ENCODE results near the gene TMEM248.

Gene TMEM248

DNA sequence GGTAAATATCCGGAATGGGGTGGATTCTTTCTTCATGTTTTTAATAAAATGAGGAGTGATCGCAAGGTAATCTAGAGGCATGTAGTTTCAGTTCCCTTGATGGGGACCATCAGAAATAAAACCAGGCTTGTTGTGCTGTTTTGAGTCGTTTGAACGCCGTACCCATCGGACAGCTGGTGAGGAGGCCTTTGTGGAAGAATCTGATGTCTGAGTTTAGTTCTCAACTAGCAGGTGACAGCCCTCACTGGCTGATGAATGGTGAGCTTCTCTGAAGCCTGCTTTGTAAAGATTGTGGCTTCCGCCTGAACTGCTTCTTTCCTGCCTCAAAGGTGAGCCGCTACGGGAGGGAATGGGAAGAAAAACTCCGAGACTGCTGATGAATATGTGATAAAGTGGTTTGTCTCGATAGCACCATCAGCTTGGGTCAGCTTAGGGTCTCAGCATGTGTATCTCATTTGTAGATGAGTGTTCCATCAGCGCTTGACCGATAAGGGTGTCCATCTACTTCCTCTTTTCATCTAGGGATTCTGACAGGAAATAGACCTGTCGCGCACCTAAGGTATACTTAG, 977 bp downstream of the TMEM248 start:
- FAIRE-seq (no peak), DNase-seq (ENCODE audit: insufficient read length, low spot score) (no peak)
- TF ChIP-seq, protein P1, sequence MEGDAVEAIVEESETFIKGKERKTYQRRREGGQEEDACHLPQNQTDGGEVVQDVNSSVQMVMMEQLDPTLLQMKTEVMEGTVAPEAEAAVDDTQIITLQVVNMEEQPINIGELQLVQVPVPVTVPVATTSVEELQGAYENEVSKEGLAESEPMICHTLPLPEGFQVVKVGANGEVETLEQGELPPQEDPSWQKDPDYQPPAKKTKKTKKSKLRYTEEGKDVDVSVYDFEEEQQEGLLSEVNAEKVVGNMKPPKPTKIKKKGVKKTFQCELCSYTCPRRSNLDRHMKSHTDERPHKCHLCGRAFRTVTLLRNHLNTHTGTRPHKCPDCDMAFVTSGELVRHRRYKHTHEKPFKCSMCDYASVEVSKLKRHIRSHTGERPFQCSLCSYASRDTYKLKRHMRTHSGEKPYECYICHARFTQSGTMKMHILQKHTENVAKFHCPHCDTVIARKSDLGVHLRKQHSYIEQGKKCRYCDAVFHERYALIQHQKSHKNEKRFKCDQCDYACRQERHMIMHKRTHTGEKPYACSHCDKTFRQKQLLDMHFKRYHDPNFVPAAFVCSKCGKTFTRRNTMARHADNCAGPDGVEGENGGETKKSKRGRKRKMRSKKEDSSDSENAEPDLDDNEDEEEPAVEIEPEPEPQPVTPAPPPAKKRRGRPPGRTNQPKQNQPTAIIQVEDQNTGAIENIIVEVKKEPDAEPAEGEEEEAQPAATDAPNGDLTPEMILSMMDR (IDR thresholded peaks at IDR 0.05; ENCODE audit: insufficient read depth, missing control alignments), result no peak

DNA sequence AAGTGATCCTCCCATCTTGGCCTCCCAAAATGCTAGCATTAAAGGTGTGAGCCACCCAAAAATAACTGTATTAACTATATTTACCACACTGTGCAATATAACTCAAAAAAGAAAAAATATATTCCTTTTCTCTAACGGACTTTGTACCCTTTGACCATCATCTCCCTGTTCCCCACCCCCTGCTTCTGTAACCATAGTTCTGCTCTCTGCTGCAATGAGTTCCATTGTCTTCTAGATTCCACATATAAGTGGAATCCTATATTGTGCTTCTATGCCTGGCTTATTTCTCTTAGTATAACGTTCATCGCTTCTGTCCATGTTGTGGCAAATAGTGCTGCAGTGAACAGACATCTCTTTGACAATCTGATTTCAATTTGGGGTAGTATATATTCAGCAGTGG, 4.2 kb downstream of the TMEM248 start:
- DNase-seq (ENCODE audit: insufficient read length, low spot score) (no peak), FAIRE-seq (no peak)
- TF ChIP-seq, protein P1 (IDR thresholded peaks at IDR 0.05; ENCODE audit: insufficient read depth, missing control alignments), result no peak

DNA sequence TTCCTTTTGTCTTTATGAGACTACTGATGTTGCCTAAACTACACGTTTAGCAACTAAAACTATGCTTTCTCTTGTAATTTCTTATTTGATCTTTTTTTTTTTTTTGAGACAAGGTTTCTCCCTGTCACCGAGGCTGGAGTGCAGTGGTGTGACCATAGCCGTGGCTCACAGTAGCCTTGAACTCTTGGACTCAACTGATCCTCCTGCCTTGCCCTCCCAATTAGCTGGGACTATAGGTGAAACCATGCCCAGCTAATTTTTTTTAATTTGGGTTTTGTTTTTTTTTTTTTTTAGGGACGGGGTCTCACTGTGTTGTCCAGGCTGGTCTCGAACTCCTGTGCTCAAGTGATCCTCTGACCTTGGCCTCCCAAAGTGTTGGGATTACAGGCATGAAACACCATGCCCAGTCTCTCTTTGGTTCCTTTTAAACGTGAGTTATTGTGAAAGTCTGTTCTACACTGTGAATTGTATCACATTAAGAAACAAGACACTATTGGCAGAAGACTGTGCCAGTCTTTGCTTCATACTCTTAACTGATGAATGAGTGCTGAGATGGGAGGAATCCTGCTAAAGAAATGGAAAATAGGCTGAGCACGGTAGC, 6.4 kb downstream of the TMEM248 start:
- no peak for FAIRE-seq
- no peak for DNase-seq (ENCODE audit: insufficient read length, low spot score)

DNA sequence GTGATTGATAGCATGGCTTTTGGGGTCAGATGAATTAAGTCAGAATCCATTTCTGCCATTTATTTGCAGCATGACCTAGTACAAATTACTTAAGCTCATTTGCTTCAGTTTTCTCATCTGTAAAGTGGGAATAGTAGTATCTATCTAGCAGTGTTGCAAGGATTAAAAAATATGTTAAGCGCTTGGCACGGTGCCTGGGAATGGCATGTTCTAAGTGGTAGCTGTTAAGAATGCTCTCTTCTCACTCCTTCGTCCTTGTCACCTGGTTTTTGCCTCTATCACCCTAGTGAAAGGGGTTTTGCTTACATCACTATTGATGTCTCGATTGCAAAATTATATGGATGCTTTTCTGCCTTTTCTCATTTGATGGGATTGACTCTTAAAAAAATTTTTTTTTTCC, 7.4 kb downstream of the TMEM248 start:
- FAIRE-seq, result no peak
- DNase-seq (ENCODE audit: insufficient read length, low spot score), result no peak
- TF ChIP-seq, protein P1 (IDR thresholded peaks at IDR 0.05; ENCODE audit: insufficient read depth, missing control alignments), result no peak

More for the DNA sequence above, 6.4 kb downstream of the TMEM248 start:
- TF ChIP-seq, protein P1 (IDR thresholded peaks at IDR 0.05; ENCODE audit: insufficient read depth, missing control alignments), result no peak

DNA sequence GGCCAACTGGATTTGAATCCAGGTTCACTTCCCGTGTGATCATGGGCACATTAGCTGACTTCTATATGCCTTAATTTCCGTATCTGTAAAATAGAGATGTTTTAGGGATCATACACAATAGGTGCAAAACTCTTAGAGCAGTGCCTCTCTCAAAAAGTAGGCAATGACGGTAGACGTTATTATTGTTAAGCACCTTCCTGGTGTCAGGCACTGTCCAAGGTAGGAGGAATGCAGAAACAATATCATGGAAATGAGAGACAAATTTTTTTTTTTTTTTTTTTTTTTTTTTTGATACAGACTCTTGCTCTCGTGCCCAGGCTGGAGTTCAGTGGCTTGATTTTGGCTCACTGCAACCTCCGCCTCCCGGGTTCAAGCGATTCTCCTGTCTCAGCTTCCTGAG, 8.1 kb downstream of the TMEM248 start:
- DNase-seq (ENCODE audit: insufficient read length, low spot score) (no peak), FAIRE-seq (no peak)
- TF ChIP-seq, protein P1 (IDR thresholded peaks at IDR 0.05; ENCODE audit: insufficient read depth, missing control alignments), result no peak

DNA sequence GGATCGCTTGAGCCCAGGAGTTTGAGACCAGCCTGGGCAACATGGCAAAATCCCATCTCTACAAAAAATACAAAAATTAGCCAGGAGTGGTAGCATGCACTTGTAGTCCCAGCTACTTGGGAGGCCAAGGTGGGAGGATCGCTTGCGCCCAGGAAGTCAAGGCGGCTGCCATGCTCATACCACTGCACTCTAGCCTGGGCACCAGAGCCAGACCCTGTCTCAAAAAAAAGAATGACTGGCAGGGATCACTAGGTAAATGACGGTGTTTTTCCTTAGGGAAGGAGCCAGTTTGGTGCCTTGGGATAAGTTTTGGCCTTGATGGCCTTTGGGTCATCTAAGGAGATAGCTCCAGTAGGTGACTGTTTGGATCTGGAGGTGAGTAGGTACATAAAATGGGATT, 8.9 kb downstream of the TMEM248 start:
- no peak for FAIRE-seq
- no peak for DNase-seq (ENCODE audit: insufficient read length, low spot score)
- TF ChIP-seq, protein P1 (IDR thresholded peaks at IDR 0.05; ENCODE audit: insufficient read depth, missing control alignments), result no peak

DNA sequence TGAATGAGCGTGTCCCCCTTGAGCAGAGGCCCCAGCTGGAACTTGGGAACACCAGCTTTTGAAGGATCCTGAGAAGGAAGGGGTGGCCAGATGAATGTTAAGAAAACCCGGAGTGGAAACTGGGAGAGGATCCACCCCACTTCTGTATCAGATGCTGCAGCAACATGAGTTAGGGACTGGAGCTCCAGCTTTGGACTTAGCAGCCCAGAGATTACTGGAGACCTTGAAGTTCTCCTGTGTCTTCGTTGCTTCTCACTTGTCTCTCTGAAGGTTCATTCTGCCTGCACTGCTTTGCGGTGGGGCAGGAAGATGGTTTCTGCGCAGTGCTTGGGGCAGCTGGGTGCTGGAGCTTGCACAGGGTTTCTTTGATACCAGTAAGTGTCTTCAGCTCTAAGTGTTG, 9.3 kb downstream of the TMEM248 start:
- TF ChIP-seq, protein P1 (IDR thresholded peaks at IDR 0.05; ENCODE audit: insufficient read depth, missing control alignments), result no peak
- FAIRE-seq (no peak), DNase-seq (ENCODE audit: insufficient read length, low spot score) (no peak)
